Measurements from ENCODE around the gene NKAIN4.

NKAIN4 gene

DNA sequence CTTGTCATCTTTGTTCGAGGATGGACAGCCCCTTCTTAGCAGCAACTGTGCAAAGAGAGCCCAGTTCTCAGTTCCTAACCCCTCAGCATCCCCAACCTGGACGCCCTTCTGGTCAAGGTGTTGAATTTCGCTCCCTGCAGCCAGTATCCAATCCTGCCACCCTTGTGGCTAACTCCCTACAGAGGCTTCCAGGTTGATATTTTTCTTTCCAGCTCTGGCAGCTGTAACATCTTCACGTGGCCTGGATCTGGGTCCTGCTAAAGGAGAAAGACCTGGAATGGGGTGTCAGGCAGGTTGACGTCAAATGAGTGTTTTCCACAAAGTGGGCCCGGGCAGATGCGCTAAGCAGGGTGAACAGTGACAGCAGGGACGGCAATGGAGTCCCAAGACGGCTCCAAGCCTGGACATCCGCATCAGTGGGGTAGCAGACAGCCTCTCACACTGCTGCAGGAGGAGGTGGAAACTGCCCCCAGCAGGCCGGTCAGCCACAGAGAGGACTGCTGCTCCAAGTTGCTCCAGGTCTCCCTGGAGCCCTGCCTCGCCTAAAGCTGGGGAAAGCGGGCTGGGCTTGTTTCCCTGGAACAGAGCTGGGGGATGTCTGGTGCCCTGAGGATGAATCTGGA lies 37.3 kb downstream of the NKAIN4 start:
- no peak for DNase-seq

DNA sequence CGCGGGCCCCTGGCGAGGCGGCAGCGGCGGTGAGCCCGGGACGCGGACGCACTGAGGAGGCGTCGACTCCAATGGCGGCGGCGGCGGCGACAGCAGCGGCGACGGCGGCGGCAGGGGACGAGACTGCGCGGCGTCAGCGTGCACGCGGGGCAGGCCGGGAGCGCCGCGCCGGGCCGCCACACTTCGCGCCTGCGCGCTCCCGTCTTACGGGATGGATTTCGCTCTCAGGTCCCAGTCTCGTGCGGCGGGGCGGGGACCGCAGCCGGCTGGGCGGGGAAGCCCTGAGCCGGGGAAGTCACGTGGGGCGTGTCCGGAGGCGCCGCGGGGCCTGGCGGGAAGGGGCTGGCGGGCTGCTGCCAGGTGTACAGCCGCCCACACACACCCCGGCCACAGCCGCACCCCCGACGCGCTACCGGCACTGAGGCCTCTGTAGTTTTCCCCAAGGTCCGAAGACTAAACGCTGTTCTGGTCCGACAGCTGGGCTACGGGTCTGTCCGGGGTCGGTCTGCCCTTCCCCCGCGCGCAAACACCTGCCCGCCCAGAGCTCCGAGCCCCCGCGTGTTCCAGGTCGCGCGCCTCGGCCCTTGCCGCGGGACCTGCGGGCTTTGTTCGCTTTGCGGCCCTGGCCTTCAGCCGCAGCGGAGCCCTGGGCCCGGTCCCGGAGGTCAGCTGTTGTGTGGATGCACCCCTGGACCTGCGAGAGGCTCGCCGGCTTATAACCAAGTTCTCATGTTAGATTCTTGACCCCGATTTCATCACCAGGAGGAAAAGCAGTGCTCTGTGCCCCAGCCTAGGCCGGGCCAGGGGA lies 38.0 kb downstream of the NKAIN4 start, which contains the start of gene YTHDF1:
Gene YTHDF1 (minus strand): TSS at position 91 of the 808 bp plus-strand sequence. CDS start 239 bp downstream, outside the sequence.
- peak; percentile 95 for DNase-seq

DNA sequence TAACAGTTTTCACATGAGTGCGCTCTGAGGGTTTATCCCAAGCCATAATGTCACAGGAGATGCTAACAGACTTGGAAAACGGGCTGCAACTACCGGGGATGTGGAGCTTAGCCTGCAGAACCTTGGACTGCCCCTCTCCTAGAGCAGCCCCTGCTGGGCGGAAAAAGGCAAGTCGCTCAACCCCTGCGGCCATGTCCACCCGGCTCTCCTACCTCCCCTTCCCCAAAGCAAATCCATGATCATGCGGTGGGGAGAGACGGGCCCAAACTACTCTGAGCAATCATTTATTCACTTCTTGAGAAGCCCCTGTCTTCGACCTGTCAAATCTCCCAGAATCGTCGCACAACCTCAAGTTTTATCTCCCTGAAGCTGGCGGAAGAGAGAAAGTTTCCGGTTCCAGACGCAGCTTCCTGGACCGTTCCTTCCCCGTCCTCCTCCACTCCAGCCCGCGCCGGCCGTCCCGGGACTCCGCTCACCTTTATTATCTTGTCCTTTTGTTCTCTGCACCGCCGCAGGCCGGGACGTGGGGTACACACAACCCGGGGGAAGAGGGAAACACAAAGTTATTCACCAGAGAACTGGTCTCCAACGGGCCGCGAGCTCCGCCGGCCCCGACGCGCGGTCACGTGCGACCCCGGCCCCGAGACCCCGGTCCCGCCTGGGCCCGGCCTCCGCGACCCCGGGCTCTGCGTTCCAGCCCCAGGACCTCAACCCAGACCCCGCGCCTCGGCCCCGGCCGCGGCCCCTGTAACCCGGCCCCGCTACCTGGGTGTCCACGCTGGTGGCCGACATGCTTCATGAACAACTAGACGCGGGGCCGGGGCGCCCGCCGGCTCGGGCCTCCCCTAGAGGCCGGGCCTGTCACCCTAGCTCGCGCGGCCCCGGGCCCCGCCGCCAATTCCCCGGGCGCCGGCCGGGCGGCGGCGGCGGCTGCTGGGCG lies 38.9 kb downstream of the NKAIN4 start:
- DNase-seq, result peak; percentile 44

DNA sequence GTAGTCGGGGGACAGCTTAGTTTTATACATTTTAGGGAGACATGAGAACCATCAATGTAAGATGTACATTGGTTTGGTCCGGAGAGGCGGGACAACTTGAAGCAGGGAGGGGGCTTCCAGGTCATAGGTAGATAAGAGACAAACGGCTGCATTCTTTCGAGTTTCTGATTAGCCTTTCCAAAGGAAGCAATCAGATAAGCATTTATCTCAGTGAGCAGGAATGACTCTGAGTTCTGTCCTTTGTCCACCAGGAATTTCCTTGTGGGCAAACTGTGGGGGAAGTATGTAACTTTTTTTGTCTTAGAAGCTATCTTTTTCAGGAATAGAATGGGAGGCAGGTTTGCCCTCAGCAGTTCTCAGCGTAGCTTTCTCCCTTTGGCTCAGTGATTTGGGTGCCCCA lies 39.7 kb downstream of the NKAIN4 start:
- no peak for DNase-seq

DNA sequence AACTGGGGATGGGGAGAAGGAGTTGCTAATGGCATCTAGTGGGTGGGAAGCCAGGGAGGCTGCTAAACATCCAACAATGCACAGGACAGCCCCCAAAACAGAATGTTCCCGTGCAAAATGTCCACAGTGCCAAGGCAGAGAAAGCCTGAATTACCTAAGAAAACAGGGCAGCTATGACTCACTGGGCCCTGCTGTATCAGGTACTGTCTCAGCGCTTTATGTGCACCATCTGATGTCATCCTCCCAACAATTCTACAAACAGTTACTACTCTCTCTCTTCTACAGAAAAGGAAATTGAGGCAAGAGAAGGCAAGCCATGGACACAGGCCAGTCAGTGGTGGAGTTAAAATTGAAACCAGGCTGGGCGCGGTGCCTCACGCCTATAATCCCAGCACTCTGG lies 41.5 kb downstream of the NKAIN4 start:
- no peak for DNase-seq

DNA sequence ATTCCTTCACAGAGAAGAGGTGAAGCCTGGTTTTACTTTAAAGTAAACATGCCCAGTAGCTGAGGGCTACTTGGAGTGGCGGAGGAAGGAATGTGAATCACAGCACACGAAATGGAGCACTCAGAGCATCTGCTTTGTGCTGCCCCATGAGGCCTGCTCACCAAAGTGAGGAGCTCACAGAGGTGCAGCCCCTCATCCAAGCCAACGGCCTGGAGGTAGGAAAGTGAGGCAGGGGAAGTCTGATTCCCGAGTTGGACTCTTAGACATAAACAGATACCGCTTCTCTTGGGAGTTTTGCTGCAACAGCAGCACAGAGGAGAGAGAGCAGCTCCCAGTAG lies 41.9 kb downstream of the NKAIN4 start:
- no peak for DNase-seq

DNA sequence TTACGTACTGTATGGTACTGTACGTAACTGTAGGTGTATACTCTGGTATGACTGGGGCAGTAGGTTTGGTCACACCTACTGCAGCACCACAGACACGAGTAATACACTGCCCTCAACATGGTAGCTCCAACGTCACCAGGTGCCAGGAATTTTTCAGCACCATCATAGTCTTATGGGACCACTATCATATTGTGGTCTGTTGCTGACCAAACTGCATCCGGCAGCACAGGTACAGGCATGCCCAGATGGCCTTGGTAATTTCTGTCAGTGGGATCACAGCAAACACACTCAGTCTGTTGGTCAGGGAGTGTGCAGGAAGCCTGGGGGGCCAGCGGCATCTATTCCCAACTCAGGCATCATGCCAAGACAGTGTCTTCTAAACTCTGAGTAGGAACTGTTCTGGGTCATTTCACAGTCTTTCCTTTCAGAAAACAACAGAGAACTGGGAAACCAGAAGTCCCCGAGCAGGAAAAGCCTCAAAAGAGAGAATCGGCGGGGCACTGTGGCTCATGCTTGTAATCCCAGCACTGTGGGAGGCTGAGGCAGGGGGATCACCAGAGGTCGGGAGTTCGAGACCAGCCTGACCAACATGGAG lies 44.2 kb downstream of the NKAIN4 start:
- no peak for DNase-seq

DNA sequence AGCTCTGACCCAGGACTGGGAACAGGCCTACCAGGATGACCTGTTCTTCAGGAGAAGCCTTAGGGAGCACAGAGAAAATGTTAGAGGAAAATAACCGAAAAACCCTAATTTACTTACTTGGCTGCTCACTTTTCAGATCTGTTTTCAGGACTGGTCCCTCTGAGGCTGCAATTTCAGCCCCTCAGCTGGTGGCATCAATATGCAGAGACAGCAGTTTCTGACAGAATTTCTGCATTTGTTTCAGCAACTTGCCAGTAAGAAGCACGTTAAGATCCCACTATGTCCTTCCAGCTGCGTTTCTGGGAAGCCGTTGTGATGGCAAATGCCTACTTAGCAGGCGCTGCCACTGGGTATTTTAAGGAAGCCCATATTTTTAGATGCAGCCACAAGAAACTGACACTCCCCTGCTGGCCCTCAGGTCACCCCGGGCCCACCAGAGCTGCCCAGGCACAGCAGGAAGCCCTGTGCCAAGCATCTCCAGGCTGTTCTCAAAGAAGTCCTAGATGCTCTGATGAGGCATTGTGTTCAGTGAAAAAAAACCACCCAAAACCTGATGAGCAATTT lies 45.8 kb downstream of the NKAIN4 start:
- no peak for DNase-seq

DNA sequence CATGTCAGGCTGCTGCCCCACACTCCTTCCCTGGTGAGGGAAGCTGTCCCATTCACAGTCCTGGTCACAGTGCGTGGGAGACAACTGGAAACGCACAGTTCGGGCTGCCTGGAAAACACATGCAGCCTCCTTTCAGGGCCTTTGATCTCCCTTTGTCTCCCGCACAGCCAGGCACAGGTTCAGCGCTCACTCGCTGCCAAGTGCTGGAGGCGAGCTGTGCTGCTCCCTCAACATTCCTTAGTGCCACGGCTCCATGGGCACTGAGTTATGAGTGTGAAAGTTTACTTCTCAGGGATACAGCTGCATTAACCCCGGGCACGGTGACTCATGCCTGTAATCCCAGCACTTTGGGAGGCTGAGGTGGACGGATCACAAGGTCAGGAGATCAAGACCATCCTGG lies 47.4 kb downstream of the NKAIN4 start:
- DNase-seq, result no peak

DNA sequence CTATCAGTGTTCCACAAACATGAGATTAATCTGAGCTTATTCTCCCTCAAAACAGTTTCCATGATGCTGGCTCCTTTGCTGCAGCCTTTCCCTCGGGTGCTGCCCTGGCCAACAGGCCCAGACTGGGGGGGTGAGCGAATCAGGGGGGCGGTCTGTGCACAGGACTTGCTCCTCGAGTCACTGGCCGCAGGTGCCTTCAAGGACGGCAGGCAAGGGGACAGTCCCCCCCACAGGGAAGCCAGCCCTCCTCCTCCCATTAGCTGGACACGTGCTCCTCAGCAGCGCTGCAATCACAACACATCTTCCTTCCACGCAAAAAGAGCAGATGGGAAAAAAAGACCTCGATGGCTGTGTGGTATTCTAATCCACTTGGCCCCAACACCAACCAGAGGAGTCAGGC lies 48.4 kb downstream of the NKAIN4 start:
- DNase-seq, result no peak

DNA sequence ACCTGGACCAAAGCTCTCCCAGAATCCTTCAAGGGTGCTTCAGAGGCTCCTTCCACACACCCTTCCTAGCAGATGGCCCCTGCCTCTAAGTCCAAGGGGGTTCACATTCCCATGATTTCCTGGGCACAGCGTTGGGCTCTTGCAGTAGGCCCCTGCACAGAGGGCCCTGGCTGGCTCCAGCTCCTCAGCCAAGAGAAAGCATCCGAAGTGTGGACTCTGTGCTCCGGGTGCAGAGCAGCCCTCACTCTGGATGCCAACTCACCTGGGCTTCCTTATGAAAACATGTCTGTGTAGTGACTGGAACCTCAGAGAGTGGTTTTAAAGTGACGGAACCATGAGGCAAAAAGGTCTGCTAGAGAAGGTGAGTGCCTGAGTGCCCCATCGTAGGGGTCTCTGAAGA lies 49.9 kb downstream of the NKAIN4 start:
- DNase-seq, result no peak

DNA sequence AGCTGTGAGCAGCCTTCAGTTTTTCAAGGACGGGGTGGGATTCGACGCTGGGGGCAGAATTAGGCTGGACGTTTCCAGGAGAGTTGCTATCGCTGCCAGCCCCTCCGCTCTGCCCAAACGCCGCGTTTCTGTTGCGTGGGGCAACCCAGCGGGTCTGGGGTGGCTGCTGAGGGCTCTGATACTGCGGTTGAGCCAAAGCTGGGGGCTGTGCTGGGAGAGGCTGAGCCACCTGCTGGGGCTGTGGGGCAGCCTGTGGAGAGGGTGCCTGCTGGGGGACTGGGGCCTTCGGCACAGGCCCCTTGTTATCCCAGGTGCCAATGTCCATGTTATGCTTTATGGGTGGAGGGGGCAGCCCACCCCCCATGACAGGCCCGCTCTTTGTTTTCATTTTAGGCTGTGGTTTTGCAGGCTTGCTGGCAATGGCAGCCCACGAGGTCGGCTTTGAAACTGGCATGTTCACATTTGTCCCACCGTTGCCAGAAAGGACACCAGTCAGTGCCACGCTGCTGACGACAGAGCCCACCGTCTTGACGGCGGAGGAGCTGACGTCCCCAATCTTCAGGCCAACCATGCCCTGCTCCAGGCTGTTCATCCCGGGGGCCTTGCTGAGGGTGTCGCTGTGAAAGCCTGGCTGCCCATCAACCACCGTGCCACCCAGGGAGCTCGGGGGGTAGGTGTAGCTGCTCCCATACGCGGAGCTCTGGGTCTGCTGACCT lies 51.3 kb downstream of the NKAIN4 start:
- no peak for DNase-seq

DNA sequence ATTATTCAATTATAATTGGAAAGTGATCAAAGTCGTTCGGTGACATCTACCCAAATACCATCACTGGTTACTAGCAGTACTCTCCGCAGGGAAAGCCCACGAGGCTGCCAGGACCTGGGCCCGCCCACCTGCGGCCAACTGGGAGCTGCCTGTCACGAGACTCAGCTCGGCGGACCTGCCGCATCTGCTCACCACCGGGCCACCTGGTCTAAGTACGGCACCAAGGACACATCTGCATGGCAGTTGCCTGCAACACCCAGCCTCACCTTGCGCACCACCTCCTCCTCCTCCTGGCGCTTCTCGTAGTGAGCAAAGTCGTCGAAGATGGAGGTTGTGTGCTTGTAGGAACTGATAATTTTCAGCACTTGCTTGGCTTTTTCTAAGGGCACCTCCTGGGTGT lies 52.2 kb downstream of the NKAIN4 start:
- DNase-seq, result no peak

DNA sequence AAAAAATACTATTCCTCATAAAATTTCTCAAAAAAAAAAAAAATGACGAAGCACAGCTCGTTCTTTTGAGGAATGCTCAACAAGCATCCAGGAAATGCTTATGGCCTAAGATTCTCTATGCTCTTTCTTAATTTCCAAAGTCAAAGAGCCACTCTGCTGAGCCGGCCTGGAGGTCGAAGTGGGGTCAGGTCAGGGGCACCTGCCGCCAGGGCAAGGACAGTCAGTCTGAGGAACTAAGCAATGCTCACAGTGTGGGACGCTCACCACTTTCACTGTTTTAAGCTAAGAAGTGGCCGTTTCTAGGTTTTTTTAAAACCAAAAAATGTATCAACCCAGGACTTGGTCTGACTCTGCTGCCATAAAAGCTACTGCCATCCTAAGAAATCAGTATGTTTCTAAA lies 55.7 kb downstream of the NKAIN4 start:
- DNase-seq, result no peak

DNA sequence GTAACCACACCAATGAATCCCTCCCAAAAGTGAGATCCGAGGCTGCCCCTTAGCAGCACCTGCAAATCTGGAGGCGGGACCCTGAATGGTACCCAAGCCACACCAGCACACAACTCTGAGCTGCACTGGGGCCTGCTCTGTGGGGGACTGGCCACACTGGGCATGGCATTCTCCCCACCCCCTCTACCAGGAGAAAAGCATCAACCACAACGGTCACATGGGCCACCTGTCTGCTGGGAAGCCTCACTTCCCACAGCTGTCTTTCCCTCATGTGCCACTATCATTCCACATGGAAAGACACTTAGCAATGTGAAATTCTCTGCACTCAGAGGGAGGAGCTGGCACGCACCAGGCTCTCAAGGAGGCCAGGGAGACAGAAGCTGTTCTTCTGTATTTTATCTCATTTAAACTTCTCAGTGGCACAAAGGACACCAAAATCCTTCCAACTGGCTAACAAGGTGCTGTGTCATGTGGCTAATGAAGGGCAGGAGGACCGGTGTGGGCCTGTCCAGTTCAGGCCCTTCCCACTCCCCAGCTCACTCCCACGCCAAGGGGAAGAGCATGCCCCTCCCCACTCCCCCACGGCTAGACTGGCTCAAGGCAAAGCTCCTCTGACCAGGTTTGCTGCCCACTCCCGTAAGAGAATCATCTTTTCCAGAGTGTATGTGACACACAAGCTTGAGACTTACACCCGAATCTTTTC lies 57.3 kb downstream of the NKAIN4 start:
- DNase-seq, result no peak

DNA sequence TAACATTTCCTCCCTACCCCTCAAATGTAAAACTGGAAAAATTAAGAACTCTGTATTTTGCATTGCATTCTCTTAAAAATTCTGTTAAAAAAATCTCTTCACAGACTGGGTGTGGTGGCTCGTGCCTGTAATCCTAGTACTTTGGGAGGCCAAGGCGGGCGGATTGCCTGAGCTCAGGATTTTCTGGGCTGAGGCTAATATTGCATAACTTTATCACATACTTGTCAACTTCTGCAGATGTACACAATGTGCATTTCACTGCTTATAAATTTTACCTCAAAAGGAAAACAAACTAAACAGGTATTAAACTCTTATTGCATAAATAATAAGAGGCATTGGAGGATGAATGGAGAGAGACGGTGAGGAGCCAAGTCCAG lies 59.5 kb downstream of the NKAIN4 start:
- no peak for DNase-seq

DNA sequence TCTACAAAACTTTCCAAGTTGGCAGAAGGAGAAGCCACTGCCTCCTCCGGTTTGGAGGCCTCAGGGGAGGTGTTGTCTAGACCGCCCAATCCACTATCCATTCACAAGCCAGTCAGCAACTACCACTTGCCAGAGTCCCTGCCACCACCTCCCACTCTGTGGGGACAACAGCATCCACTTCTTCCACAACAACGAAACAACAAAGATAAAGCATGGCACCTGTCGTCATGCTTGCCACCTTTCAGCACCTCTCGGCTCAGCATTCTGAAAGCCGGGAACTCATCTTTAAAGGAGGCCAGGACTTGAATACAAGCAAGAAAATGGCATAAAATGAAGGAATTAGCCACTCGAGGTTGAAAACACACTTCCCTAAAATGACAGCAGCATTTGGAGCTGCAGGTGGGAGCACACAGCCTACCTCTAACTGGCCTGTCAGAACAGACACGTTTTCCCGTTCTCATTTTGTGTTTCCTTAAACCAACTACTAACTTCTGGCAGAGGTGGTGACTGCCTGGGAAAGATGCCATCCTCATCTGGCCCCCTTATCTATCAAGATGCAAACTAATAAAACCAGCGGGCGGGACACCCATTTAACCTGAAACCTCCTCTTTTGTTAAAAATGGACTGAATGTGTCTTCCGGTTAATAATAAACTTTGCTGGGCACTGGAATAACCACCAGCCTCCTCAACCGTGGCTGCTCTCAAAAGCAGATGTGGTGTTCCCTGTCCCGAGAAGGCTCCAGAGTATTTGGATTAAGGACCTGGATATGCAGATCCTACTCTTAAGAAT lies 60.1 kb downstream of the NKAIN4 start:
- no peak for DNase-seq

DNA sequence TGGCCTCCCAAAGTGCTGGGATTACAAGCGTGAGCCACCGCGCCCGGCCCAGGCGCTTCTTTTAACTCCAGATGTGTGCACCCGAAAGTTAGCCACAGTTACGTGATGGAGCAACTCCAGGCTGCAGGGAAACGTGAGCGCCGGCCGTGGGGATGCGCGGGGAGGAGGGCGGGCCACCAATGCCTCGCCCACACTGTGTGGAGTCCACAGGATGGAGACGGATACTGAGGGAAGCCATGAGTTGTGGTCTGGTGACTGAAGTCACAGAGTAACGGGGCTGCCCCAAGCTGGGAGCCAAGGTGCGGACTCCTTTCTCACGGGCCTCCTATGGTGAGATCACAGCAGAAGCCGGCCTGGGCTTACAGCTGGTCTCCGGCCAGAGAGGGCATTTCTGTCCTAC lies 61.5 kb downstream of the NKAIN4 start:
- no peak for DNase-seq

DNA sequence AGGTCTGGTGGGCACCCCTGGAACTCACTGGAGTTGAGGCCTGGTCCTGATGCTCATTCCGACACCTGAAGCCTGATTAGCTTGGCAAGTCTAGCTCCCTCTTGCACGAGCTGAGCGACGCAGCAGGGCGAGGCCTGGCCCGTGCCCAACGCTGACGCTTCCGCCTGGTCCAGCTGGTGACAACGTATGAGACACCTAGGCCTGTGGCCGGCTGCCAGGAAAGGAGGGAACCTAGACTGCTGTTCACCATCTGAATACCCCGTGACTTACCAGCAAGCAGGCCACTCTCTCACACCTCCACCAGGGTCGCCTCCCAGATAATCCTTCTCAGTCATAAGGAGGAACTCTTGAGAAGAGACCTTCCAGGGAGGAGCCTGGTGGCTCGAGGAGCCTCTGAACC lies 62.9 kb downstream of the NKAIN4 start:
- no peak for DNase-seq

DNA sequence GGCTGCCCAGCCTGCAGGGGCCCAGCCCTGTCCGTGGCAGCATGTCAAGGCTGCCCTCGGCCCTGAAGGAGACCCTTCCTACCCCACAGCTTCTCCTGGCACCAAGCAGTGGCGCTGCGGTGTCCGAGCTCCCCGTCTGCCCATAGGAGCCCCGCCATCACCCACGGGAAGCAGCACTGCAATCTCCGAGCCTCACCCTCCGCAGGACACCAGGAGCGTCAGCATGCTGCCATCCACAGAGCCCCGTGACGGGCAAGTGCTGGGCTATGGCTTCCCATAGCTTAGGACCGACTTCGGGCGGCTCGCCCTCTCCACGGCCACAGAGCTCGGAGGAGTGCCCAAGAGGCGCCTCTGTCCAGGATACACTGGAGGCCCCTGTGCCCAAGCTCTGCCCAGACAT lies 63.4 kb downstream of the NKAIN4 start:
- no peak for DNase-seq

Measured in hematopoietic multipotent progenitor cell treated with erythropoietin and hydrocortisone succinate and interleukin-3 and kit ligand, for 8 days (in vitro differentiated cells).